Gastroesophageal sphincter (tissue), 4 donors: ENCODE measurements around the gene C10orf120. TPM values are rescaled to one million over a fixed set of nuclear protein-coding genes. Genes with fewer than 3 reads are reported as not detected.
A peak's percentile ranks its signal among the peaks of the same experiment; 100 is the strongest.

Source experiments
- ATAC-seq: fragments of 150-250 bp; one replicate; pipeline ENCODE4 v1.9.1; 2016; ENCODE audit warnings: mild to moderate bottlenecking, moderate library complexity
- H3K27ac ChIP-seq, 4 donors: fragments of 200-600 bp; sonication (generic) in 3 of 4; 1 replicate in 3 of 4; 2 replicates in 1 of 4; pipeline ENCODE4 v1.5.1; 2016 to 2019
- H3K27me3 ChIP-seq: fragments of 200-600 bp; sonication (generic); one replicate; pipeline ENCODE4 v1.5.1; 2019
- H3K36me3 ChIP-seq, 2 donors: fragments of 200-600 bp; sonication (generic); one replicate each; pipeline ENCODE4 v1.5.1; 2019; ENCODE audit warnings: control low read depth in 1 of 2
- H3K4me1 ChIP-seq, 3 donors: fragments of 200-600 bp; sonication (generic); 1 replicate in 2 of 3; 2 replicates in 1 of 3; pipeline ENCODE4 v1.5.1; 2016 to 2019; ENCODE audit warnings: control low read depth in 2 of 3
- H3K4me3 ChIP-seq, 2 donors: fragments of 200-600 bp; sonication (generic); one replicate each; pipeline ENCODE4 v1.5.1; 2019; ENCODE audit warnings: mild to moderate bottlenecking in 1 of 2, moderate library complexity in 1 of 2
- H3K9me3 ChIP-seq, 3 donors: fragments of 200-600 bp; sonication (generic); one replicate each; pipeline ENCODE4 v1.5.1; 2017 to 2019; ENCODE audit warnings: control low read depth in 2 of 3
- EP300 ChIP-seq: sonication (generic); formaldehyde crosslinking; IDR thresholded peaks from one replicate; pipeline ENCODE4 v1.6.1; 2017; ENCODE audit warnings: antibody characterized with exemption, mild to moderate bottlenecking
- POLR2A ChIP-seq, 2 donors: fragments of 450-650 bp; IDR thresholded peaks; one replicate each; pipeline ENCODE4 v1.6.1; 2017; ENCODE audit warnings: antibody characterized with exemption in 2 of 2, mild to moderate bottlenecking in 2 of 2, moderate library complexity in 1 of 2
- POLR2AphosphoS5 ChIP-seq: sonication (generic); formaldehyde crosslinking; IDR thresholded peaks from one replicate; pipeline ENCODE4 v1.6.1; 2017; ENCODE audit warnings: antibody characterized with exemption
- WGBS, 2 donors: methylation state at CpG; one replicate each; pipeline ENCODE4 v1.1.5; 2018; ENCODE audit warnings: low coverage in 1 of 2; 5-methylcytosine and 5-hydroxymethylcytosine counted together
- total RNA-seq, 4 donors: library from RNA; depleted of rRNA; stranded (reverse); fragments of >200 nt; gene quantifications; one replicate each; pipeline ENCODE4 v1.1.0, GENCODE V29; 2016
- TF ChIP-seq, protein P1 (sequence below), 4 experiments: fragments of 200-600 bp in 2 of 4; fragments of 450-650 bp in 2 of 4; sonication (generic) in 1 of 4; IDR thresholded peaks; one replicate each; pipeline ENCODE4 v1.5.1; 2017 to 2019; ENCODE audit warnings: antibody characterized with exemption in 4 of 4, mild to moderate bottlenecking in 2 of 4, moderate library complexity in 2 of 4

C10orf120 gene
- total RNA-seq, 4 donors from 2014 or later: not detected

DNA sequence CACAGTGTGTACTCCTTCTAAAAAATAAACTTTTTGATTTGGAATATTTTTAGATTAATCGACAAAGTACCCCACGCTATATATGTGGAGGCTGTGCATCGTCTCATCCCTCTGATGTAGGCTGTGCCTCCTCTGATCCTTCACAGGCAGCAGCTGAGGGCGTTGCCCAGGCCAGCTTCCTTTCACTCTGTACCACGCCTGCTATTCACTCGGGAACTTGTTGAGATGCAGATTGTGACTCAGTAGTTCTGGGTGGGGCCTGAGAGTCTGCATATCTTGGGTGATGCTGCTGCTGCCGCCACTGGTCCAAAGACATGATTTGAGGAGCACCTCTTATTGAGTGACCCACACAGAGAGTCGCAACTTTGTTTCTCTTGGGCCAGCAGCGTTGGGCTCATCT, 7.9 kb upstream of the C10orf120 start:
- peaks cover 24% of the 10 kb centered on the region for H3K27me3 ChIP-seq
- H3K4me1 ChIP-seq: no peaks in the 10 kb centered on the region
- no peak overlapping the region for H3K4me3 ChIP-seq
- H3K36me3 ChIP-seq: no peaks in the 10 kb centered on the region
- 68 to 80% methylated on average over 3 to 4 of the region's 9 CpGs for WGBS, 2 donors
- TF ChIP-seq POLR2A (IDR thresholded peaks at IDR 0.05) (no peak), EP300 (no peak), POLR2AphosphoS5 (no peak)
- TF ChIP-seq, protein P1, sequence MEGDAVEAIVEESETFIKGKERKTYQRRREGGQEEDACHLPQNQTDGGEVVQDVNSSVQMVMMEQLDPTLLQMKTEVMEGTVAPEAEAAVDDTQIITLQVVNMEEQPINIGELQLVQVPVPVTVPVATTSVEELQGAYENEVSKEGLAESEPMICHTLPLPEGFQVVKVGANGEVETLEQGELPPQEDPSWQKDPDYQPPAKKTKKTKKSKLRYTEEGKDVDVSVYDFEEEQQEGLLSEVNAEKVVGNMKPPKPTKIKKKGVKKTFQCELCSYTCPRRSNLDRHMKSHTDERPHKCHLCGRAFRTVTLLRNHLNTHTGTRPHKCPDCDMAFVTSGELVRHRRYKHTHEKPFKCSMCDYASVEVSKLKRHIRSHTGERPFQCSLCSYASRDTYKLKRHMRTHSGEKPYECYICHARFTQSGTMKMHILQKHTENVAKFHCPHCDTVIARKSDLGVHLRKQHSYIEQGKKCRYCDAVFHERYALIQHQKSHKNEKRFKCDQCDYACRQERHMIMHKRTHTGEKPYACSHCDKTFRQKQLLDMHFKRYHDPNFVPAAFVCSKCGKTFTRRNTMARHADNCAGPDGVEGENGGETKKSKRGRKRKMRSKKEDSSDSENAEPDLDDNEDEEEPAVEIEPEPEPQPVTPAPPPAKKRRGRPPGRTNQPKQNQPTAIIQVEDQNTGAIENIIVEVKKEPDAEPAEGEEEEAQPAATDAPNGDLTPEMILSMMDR (IDR thresholded peaks at IDR 0.05): no peak
- no peak for ATAC-seq
- no peaks in the 10 kb centered on the region for H3K9me3 ChIP-seq
- H3K27ac ChIP-seq: no peak overlapping the region

DNA sequence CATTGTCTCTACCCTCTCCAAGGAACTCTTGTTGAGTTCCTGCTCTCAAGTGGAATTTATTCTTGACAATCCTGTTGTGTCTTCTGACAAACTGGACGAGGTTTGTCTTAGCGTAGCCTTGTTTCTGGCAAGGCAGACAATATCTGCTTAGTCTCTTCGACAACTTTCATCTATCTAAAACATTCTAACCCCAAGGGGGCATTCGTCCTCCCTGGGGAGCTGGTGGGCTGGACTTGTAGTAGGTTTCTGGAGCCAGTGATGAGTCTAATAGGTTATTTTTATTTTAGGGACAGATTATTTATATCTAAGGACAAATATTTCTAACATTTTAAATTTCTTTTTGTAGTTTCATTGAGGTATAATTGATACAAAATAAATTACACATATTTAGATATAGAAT, 7.3 kb upstream of the C10orf120 start:
- Histone ChIP-seq H3K4me3 (no peak overlapping the region), H3K9me3 (no peaks in the 10 kb centered on the region), H3K36me3 (no peaks in the 10 kb centered on the region), H3K27me3 (peaks cover 19% of the 10 kb centered on the region), H3K27ac (no peak overlapping the region), H3K4me1 (no peaks in the 10 kb centered on the region)
- WGBS, 2 donors: 33 to 34% methylated on average over 4 of the region's 4 CpGs
- TF ChIP-seq EP300: no peak
- TF ChIP-seq POLR2AphosphoS5: no peak
- TF ChIP-seq POLR2A (IDR thresholded peaks at IDR 0.05): no peak
- TF ChIP-seq, protein P1 (IDR thresholded peaks at IDR 0.05): no peak
- ATAC-seq: no peak

DNA sequence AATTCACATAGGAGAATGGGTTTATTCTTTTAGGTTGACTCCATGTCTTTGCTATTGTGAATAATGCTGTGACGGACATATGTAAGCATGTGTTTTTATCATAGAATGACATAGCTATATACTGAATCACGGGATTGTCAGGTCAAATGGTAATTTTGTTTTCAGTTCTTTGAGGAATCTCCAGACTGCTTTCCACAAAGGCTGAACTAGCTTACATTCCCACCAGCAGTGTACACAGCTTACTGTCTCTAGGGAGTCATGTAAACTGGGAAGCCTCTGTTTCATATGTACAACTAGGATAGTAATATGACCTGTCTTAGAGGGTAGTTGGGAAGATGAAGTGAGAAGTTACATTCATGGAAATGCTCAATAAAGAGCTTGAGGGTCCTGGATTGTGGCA, 6.8 kb upstream of the C10orf120 start:
- no peaks in the 10 kb centered on the region for H3K4me1 ChIP-seq
- TF ChIP-seq POLR2A (IDR thresholded peaks at IDR 0.05): no peak
- TF ChIP-seq, protein P1 (IDR thresholded peaks at IDR 0.05): no peak
- no peak for TF ChIP-seq EP300
- no peak for TF ChIP-seq POLR2AphosphoS5
- no peak overlapping the region for H3K4me3 ChIP-seq
- no peak for ATAC-seq
- no peaks in the 10 kb centered on the region for H3K9me3 ChIP-seq
- H3K27ac ChIP-seq: no peak overlapping the region
- 85 to 90% methylated on average over 2 of the region's 2 CpGs for WGBS, 2 donors
- peaks cover 14% of the 10 kb centered on the region for H3K27me3 ChIP-seq
- H3K36me3 ChIP-seq: no peaks in the 10 kb centered on the region

DNA sequence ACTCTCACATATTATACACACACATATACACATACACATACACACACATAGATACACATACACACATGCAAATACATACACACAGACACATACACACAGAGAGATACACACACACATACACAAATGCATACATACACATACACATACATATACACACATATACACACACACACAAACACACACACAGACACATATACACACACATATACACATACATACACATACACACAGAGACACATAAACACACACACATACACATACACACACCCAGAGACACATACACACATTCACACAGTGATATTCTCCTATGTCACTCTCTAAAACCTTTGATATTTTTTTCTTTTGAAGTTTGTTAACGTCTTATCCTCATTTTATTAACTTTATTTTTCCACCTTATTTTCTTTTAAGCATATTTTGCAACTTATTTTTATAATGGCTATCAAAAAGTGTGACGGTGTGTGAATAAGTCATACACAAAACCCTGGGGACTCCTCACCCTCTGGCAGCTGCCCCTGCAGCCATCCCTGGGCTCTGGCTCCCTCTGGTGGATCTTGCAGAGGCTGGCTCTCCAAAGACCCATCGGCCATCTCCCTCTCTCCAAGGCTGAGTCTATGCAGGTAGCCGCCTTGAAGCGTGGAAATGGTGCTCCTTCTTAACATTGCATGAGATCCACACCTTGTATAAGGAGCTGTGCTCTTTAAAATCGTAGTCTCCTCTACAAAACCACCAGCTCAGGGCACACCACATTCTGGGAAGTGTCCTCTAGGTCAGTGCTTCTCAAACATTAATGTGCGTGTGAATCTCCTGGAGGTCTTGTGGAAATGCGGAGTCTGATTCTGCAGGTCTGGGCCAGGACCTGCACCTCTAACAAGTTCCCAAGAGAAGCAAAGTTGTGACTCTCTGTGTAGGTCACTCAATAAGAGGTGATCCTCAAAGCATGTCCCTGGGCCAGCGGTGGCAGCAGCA, 4.1 kb upstream of the C10orf120 start:
- H3K4me1 ChIP-seq: no peaks in the 10 kb centered on the region
- no peak overlapping the region for H3K4me3 ChIP-seq
- ATAC-seq: peak; percentile 62
- no peaks in the 10 kb centered on the region for H3K9me3 ChIP-seq
- H3K27me3 ChIP-seq: no peaks in the 10 kb centered on the region
- 4 to 47% methylated on average over 3 to 6 of the region's 9 CpGs for WGBS, 2 donors
- H3K36me3 ChIP-seq: no peaks in the 10 kb centered on the region
- TF ChIP-seq, protein P1 (IDR thresholded peaks at IDR 0.05): peak; percentile 46 to 80 (median 64)
- no peak for TF ChIP-seq POLR2AphosphoS5
- no peak for TF ChIP-seq EP300
- TF ChIP-seq POLR2A (IDR thresholded peaks at IDR 0.05): no peak
- no peak overlapping the region for H3K27ac ChIP-seq

DNA sequence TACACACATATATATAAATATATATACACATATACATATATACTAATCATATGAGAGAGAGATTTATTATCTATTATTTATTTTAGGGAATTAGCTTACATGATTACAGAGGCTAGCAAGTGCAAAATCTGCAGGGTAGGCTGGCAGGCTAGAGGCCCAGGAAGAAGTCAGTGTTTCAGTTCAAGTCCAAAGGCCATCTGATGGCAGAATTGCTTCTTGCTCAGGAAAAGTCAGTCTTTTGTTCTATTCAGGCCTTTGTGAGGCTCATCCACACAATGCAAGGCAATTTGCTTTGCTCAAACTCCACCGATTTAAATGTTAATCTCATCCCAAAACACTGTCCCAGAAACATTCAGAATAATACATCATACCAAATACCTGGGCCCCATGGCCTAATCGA, 2.6 kb upstream of the C10orf120 start:
- H3K27ac ChIP-seq: no peak overlapping the region
- ATAC-seq: no peak
- H3K27me3 ChIP-seq: no peaks in the 10 kb centered on the region
- WGBS, 2 donors: 75 to 83% methylated on average over 1 to 2 of the region's 2 CpGs
- no peaks in the 10 kb centered on the region for H3K4me1 ChIP-seq
- no peaks in the 10 kb centered on the region for H3K36me3 ChIP-seq
- no peak overlapping the region for H3K4me3 ChIP-seq
- no peaks in the 10 kb centered on the region for H3K9me3 ChIP-seq
- TF ChIP-seq, protein P1 (IDR thresholded peaks at IDR 0.05): no peak
- TF ChIP-seq POLR2AphosphoS5 (no peak), EP300 (no peak), POLR2A (IDR thresholded peaks at IDR 0.05) (no peak)
